GM15510 (cell line): ENCODE data around the gene NAP1L4.

Experiments used
- POLR2A ChIP-seq: IDR thresholded peaks from 3 replicates; pipeline ENCODE4 v1.6.1; 2011; ENCODE audit warnings: borderline replicate concordance; ENCODE audit not compliant: insufficient read length; ENCODE audit errors: extremely low read depth

The NAP1L4 gene

GRCh38 chr11:2928605-2929530, 63.3 kb downstream of the NAP1L4 start, which contains the start of gene PHLDA2:
Gene PHLDA2 (minus strand): TSS chr11:2929420. CDS start chr11:2929364, 56 bp downstream.
- peak; percentile 26 for TF ChIP-seq POLR2A

GRCh38 chr11:2927851-2928604, 64.1 kb downstream of the NAP1L4 start:
- no peak for TF ChIP-seq POLR2A

DNA sequence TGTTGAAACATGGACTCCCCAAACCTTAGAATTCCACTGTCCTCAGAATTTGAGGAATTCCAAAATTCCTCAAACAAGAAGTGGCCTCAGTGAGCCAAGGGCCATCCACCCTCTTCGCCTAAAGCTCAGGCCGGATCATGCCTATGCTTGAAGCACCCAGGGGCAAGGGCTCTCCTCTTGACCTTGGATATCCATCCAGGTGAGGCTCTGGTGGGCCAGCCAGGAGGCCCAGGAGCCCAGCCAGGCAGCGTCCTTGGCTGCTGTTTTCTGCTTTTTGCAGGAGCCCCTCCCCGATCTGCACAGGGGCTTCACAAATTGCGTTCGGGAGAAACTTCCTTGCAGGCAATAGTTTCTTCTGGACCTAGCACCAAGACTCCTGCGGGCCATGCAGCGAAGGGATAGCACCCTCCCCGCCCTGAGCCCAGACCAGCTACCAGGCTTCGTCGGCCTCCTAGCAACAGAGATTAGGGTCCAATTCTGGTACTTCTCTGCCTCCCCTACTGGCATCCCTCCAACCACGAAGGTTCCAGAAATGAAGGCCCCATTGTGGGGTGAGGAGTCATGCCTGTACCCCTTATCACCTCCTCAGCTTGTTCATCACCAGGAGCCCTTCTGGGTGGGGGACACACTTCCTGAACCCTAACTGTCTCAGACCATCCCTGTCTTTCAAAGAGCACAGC, 64.9 kb downstream of the NAP1L4 start:
- no peak for TF ChIP-seq POLR2A

GRCh38 chr11:2926611-2927051, 65.5 kb downstream of the NAP1L4 start:
- TF ChIP-seq POLR2A = no peak

DNA sequence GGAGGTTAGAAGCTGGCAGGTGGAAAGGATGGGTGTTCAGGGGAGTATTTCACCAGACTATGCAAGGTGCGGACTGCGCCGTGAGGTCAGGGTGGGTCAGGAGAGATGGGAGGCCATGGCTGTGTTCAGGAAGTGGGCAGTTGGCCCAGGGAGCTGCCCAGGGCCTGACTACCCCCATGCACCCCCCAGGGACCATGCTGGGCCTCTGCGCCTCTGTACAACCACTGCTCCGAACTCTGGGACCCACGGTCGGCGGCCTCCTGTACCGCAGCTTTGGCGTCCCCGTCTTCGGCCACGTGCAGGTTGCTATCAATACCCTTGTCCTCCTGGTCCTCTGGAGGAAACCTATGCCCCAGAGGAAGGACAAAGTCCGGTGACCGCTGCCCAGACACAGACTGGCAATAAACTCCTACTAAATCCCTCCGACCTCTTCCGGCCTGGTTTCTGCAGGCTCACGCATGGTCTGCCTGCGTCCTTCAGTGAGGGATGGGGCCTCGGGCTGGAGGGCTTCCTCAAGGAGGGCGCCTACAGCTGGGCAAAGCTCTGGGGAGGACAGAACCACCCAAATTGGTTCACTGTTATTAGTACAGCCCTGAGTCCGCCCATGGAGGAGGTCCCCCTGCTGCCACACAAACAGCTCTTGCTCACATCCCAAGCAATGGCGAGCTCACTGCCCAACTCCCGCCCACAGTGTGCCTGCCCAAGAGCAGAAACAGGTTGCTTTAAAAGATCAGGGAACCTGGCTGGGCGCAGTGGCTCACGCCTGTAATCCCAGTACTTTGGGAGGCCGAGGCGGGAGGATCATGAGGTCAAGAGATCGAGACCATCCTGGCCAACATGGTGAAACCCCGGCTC, 67.1 kb downstream of the NAP1L4 start:
- TF ChIP-seq POLR2A = no peak

- no peak for TF ChIP-seq POLR2A
These were observed 67.7 kb downstream of the NAP1L4 start for GRCh38 chr11:2924381-2924780.

- TF ChIP-seq POLR2A = no peak
These were observed 68.4 kb downstream of the NAP1L4 start for GRCh38 chr11:2923446-2924375.

GRCh38 chr11:2922655-2923054, 69.5 kb downstream of the NAP1L4 start:
- TF ChIP-seq POLR2A = no peak

- TF ChIP-seq POLR2A = no peak
These were observed 70.2 kb downstream of the NAP1L4 start for GRCh38 chr11:2921742-2922493.

DNA sequence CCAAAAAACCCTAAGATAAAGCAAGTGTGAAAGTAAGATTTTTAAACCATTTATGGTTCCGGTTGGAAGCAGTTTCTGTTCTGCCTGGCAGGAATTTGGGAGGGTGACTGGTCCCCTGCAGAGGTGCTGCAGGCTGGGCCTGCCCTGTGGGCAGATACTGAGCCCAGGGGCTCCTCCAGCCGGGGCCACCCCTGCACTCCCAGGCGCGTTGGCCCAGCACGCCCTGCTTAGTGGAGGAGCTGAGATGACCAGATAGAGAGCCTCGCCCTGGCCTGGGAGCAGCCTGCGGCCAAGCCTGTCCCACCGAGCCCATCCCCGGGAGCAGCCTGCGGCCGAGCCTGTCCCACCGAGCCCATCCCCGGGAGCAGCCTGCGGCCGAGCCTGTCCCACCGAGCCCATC, 70.9 kb downstream of the NAP1L4 start:
- TF ChIP-seq POLR2A = no peak

- no peak for TF ChIP-seq POLR2A
These were observed 71.8 kb downstream of the NAP1L4 start for GRCh38 chr11:2920343-2920742.

DNA sequence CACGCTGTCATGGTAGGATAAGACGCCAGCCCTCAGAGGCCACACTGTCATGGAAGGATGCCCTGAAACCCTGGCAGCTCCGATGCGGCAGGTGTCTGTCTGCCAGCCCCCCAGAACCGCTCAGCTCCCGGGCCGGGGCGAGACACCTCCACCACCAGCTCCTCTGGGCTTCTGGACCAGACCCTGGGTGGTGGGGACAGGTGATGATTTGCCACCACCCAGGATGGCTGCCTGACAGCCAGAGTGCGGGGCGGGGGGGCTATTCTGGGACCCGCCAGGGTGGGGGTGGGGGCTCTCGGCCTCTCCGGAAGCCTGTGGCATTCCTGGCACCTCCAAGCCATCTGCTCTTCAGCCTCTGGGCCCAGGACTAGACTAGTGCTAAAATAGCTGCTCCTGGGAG, 72.3 kb downstream of the NAP1L4 start:
- no peak for TF ChIP-seq POLR2A
